HG02610 (cell line): ENCODE results near the gene PPCS.
A peak's percentile ranks its signal among the peaks of the same experiment; 100 is the strongest.
"Not testable (repeated sequence)": the region's sequence is repeated elsewhere in the genome, so short reads cannot be mapped to it uniquely, and the experiment has no call there.

Experiments
- ATAC-seq: cut with Tn5 transposase; IDR thresholded peaks from one replicate; pipeline ENCODE4 v1.9.1; 2021; ENCODE audit warnings: mild to moderate bottlenecking, moderate library complexity; ENCODE audit not compliant: unreplicated experiment

PPCS gene

GRCh38 chr1:42450061-42450460 lies 6.3 kb upstream of the PPCS start:
- no peak for ATAC-seq

GRCh38 chr1:42453386-42453785 lies 3.0 kb upstream of the PPCS start:
- ATAC-seq, result no peak

GRCh38 chr1:42454403-42454802 lies 1.9 kb upstream of the PPCS start:
- no peak for ATAC-seq

GRCh38 chr1:42456754-42457089 lies 379 bp downstream of the PPCS start:
- ATAC-seq, result peak; percentile 56

GRCh38 chr1:42461196-42461595 lies 4.9 kb downstream of the PPCS start:
- ATAC-seq, result no peak

GRCh38 chr1:42462828-42463763 lies 6.8 kb downstream of the PPCS start, which contains the start of gene CCDC30:
Gene CCDC30, plus strand, starts transcription at chr1:42463286. Its CDS starts 17,266 bp downstream, at chr1:42480552.
- peak; percentile 99 for ATAC-seq

GRCh38 chr1:42463921-42464320 lies 7.6 kb downstream of the PPCS start:
- ATAC-seq, result no peak

- ATAC-seq, result no peak
Measured at GRCh38 chr1:42466030-42466429, 9.7 kb downstream of the PPCS start.

- no peak for ATAC-seq
Measured at GRCh38 chr1:42469727-42470126, 13.4 kb downstream of the PPCS start.

- ATAC-seq, result no peak
Measured at GRCh38 chr1:42476605-42477004, 20.3 kb downstream of the PPCS start.

- ATAC-seq, result not testable (repeated sequence)
Measured at GRCh38 chr1:42477354-42477753, 21.0 kb downstream of the PPCS start.

GRCh38 chr1:42477775-42478174 lies 21.4 kb downstream of the PPCS start:
- no peak for ATAC-seq

- no peak for ATAC-seq
Measured at GRCh38 chr1:42479621-42480020, 23.3 kb downstream of the PPCS start.

- ATAC-seq, result no peak
Measured at GRCh38 chr1:42480921-42481320, 24.6 kb downstream of the PPCS start.

- no peak for ATAC-seq
Measured at GRCh38 chr1:42482635-42483153, 26.4 kb downstream of the PPCS start.

- no peak for ATAC-seq
Measured at GRCh38 chr1:42484382-42484781, 28.0 kb downstream of the PPCS start.

GRCh38 chr1:42490237-42490636 lies 33.9 kb downstream of the PPCS start:
- no peak for ATAC-seq

GRCh38 chr1:42502031-42502430 lies 45.7 kb downstream of the PPCS start:
- not testable (repeated sequence) for ATAC-seq

GRCh38 chr1:42504535-42505128 lies 48.3 kb downstream of the PPCS start:
- ATAC-seq, result no peak

GRCh38 chr1:42506576-42506975 lies 50.2 kb downstream of the PPCS start:
- ATAC-seq, result no peak
